GM18867 (cell line): ENCODE measurements around the gene LSM2.
"Not testable (repeated sequence)": the region's sequence is repeated elsewhere in the genome, so short reads cannot be mapped to it uniquely, and the experiment has no call there.

Experiments used
- ATAC-seq: cut with Tn5 transposase; IDR thresholded peaks from one replicate; pipeline ENCODE4 v1.9.1; 2021; ENCODE audit warnings: mild to moderate bottlenecking, moderate library complexity; ENCODE audit not compliant: unreplicated experiment

The LSM2 gene

DNA sequence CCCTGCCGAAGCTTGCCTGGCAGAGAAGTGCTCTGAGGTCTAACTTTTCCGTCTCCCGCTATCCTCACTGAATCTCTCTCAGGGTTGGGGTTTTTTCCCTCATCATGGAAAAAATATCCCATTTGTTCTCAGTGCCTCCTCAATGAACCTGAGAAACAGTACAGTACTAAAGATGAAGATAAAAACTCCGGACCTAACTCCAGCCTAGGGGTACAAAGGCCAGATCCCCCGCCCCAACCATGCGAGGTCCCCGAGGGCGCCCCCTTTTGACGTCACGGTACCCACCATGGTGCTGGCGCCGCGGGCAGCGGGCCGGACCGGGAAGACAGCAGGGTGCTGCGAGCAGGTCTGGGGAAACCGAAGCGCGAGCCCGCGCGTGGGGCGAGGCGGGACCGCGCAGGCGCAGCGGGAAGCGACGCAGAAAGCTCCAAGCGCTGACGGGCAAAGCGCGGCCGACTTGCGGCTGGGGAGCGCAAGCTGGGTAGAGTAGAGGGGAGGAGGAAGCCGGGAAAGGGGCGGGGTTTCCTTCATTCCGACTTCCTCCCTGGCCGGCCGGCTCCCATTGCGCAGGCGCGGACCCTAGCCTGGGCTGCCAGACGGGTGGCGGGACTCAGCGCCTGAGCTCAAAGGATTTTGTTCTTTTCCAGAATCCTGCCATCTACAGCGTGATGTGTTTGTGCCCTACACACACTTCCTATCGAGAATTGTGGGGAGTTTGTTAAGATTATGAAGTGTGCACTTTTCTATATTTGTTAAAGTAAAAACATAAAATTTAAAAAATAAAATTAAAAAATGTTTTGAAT, at the start of gene LSM2:
TSS of gene LSM2 (minus strand) at position 497 of the 803 bp plus-strand sequence. CDS start at position 288, 209 bp downstream.
- peak; percentile 86 for ATAC-seq

DNA sequence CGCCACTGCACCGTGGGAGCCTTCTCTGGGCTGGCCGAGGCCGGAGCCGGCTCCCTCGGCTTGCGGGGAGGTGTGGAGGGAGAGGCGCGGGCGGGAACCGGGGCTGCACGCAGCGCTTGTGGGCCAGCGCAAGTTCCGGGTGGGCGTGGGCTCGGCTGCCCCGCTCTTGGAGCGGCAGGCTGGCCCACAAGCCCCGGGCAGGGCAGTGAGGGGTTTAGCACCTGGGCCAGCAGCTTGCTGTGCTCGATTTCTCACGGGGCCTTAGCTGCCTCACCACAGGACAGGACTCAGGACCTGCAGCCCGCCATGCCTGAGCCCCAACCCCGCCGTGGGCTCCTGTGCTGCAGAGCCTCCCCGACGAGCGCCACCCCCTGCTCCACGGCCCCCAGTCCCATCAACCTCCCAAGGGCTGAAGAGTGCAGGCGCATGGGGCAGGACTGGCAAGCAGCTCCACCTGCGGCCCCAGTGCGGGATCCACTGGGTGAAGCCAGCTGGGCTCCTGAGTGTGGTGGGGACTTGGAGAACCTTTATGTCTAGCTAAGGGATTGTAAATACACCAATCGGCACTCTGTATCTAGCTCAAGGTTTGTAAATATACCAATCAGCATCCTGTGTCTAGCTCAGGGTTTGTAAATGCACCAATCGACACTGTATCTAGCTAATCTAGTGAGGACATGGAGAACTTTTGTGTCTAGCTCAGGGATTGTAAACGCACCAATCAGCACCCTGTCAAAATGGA, 45.4 kb upstream of the LSM2 start:
- not testable (repeated sequence) for ATAC-seq

DNA sequence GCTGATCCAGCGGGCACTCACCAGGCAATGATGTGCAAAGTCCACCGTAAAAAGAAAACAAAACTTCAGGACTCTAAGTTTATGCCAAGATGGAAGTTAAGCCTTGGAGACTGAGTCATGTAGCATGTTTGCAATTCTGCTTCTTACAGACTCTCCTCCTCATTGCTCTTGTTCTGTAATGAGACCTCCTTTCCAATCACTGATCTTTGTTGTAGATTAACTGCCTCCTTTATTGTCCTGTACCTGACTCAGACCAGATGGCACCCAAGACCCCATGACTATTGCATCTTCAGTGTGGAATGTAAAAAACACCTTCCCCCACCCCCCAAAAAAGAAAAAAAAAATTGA, 44.7 kb upstream of the LSM2 start:
- ATAC-seq, result no peak

- no peak for ATAC-seq
Measured at GRCh38 chr6:31850765-31851484, 44.2 kb upstream of the LSM2 start.

DNA sequence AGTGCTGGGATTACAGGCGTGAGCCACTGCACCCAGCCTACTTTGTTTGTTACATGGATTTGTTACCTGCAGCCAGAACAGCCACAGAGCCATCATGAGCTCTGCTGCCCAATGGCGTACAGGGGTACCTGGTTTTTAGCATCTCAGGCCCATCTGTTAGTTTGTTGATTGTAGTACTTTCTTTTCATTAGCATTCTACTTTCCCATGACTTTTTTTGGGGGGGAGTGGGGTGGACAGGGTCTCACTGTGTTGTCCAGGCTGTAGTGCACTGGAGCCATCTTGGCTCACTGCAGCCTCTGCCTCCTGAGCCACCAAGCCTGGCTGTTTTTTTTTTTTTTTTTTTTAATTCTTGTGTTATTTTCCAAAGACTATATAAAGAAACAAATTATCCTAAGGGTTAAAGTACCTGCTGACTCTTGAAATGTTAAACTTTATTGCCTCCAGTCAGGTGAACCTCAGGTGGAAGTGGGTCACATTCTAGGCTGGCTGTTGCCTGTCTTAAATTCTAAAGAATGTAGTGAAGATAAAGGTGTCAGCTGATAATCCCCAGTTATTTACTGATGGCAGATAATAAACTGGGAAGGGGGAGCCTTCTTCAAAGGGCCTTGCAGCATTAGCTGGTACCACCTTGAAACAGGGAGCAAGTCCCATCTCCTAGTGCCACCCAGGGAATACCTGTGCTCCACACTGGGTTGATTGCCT, 40.7 kb upstream of the LSM2 start:
- ATAC-seq, result no peak

GRCh38 chr6:31844507-31844906, 37.7 kb upstream of the LSM2 start:
- ATAC-seq, result no peak

GRCh38 chr6:31842053-31842452, 35.3 kb upstream of the LSM2 start:
- ATAC-seq, result no peak

- ATAC-seq, result not testable (repeated sequence)
Measured at GRCh38 chr6:31839779-31840126, 33.0 kb upstream of the LSM2 start.

- no peak for ATAC-seq
Measured at GRCh38 chr6:31838968-31839367, 32.2 kb upstream of the LSM2 start.

- not testable (repeated sequence) for ATAC-seq
Measured at GRCh38 chr6:31838114-31838553, 31.4 kb upstream of the LSM2 start.

- no peak for ATAC-seq
Measured at GRCh38 chr6:31837369-31838113, 30.8 kb upstream of the LSM2 start.

- no peak for ATAC-seq
Measured at GRCh38 chr6:31836474-31837368, 30.0 kb upstream of the LSM2 start.

GRCh38 chr6:31836047-31836473, 29.3 kb upstream of the LSM2 start:
- no peak for ATAC-seq

GRCh38 chr6:31834367-31835250, 27.8 kb upstream of the LSM2 start:
- ATAC-seq, result peak; percentile 39

GRCh38 chr6:31831350-31832215, 24.8 kb upstream of the LSM2 start:
- ATAC-seq, result no peak

DNA sequence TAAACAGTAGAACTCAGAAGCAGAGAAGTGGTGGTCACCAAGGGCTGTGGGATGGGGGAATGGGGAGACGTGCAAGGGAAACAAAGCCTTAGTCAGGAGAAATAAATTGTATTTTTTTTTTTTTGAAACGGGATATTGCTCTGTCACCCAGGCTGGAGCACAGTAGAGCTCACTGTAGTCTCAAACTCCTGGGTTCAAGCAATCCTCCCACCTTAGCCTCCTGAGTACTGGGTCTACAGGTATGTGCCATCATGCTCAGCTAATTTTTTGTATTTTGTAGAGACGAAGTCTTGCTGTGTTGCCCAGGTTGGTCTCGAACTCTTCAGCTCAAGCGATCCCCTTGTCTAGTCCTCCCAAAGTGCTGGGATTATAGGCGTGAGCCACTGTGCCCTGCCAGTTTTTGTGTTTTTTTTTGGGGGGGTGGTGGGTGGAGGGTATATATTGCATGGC, 24.1 kb upstream of the LSM2 start:
- ATAC-seq, result no peak

GRCh38 chr6:31829633-31830283, 23.0 kb upstream of the LSM2 start:
- ATAC-seq, result no peak
